NT2/D1 (cell line): ENCODE measurements around the gene CCDC77.

Source experiments
- DNase-seq: peaks from one replicate; pipeline ENCODE4 v3.0.0-alpha.2; 2011; ENCODE audit warnings: low read depth, low spot score
- H3K27me3 ChIP-seq: 2 replicates; pipeline ENCODE4 v1.6.0; 2011; ENCODE audit warnings: mild to moderate bottlenecking; ENCODE audit not compliant: insufficient read length, insufficient read depth
- H3K36me3 ChIP-seq: 2 replicates; pipeline ENCODE4 v1.6.1; 2011; ENCODE audit warnings: mild to moderate bottlenecking, low read length, mixed read lengths; ENCODE audit not compliant: insufficient read depth, insufficient read length
- H3K4me1 ChIP-seq: 2 replicates; pipeline ENCODE4 v1.5.1; 2011; ENCODE audit not compliant: insufficient read depth, insufficient read length
- H3K4me3 ChIP-seq: 2 replicates; pipeline ENCODE4 v1.5.1; 2011; ENCODE audit warnings: low read depth; ENCODE audit not compliant: insufficient read length
- H3K9ac ChIP-seq: 2 replicates; pipeline ENCODE4 v1.6.0; 2011; ENCODE audit warnings: low read depth; ENCODE audit not compliant: insufficient read length
- H3K9me3 ChIP-seq: 2 replicates; pipeline ENCODE4 v1.5.1; 2011; ENCODE audit warnings: mild to moderate bottlenecking, low read length; ENCODE audit not compliant: insufficient read depth
- SUZ12 ChIP-seq: IDR thresholded peaks from 2 replicates; pipeline ENCODE4 v1.6.1; 2011; ENCODE audit not compliant: insufficient read length, insufficient read depth; ENCODE audit errors: extremely low read depth
- YY1 ChIP-seq: IDR thresholded peaks from 2 replicates; pipeline ENCODE4 v1.6.1; 2011; ENCODE audit not compliant: insufficient read length, insufficient read depth
- ZNF274 ChIP-seq: IDR thresholded peaks from 2 replicates; pipeline ENCODE4 v1.6.1; 2011; ENCODE audit warnings: mild to moderate bottlenecking, low read depth, low read length

CCDC77 gene

GRCh38 chr12:462936-463705 lies 61.7 kb downstream of the CCDC77 start:
- peaks cover 12% of the 10 kb centered on the region for H3K4me1 ChIP-seq

GRCh38 chr12:464484-465267 lies 63.2 kb downstream of the CCDC77 start:
- TF ChIP-seq YY1 = no peak
- no peak for TF ChIP-seq ZNF274
- TF ChIP-seq SUZ12 = no peak
- Histone ChIP-seq H3K4me3 (no peak overlapping the region), H3K27me3 (peaks cover 16% of the 10 kb centered on the region), H3K9ac (peak overlapping the region; percentile 44), H3K9me3 (no peaks in the 10 kb centered on the region), H3K4me1 (peaks cover 16% of the 10 kb centered on the region), H3K36me3 (peaks cover 16% of the 10 kb centered on the region)
- DNase-seq = no peak

More at GRCh38 chr12:462936-463705, 61.7 kb downstream of the CCDC77 start:
- DNase-seq = no peak
- Histone ChIP-seq H3K4me3 (no peak overlapping the region), H3K36me3 (peaks cover 16% of the 10 kb centered on the region), H3K9me3 (no peaks in the 10 kb centered on the region), H3K27me3 (peaks cover 31% of the 10 kb centered on the region), H3K9ac (no peak overlapping the region)
- no peak for TF ChIP-seq ZNF274
- TF ChIP-seq YY1 = no peak

GRCh38 chr12:466039-466438 lies 64.6 kb downstream of the CCDC77 start:
- H3K9me3 ChIP-seq = no peaks in the 10 kb centered on the region
- peaks cover 8% of the 10 kb centered on the region for H3K27me3 ChIP-seq
- peaks cover 19% of the 10 kb centered on the region for H3K36me3 ChIP-seq
- no peak for DNase-seq
- H3K4me1 ChIP-seq = peaks cover 18% of the 10 kb centered on the region
- peak overlapping the region; percentile 13 for H3K9ac ChIP-seq
- no peak overlapping the region for H3K4me3 ChIP-seq
- TF ChIP-seq YY1 (no peak), SUZ12 (no peak), ZNF274 (no peak)

GRCh38 chr12:466762-467161 lies 65.3 kb downstream of the CCDC77 start:
- H3K9ac ChIP-seq = no peak overlapping the region
- peaks cover 18% of the 10 kb centered on the region for H3K4me1 ChIP-seq
- no peaks in the 10 kb centered on the region for H3K9me3 ChIP-seq
- peaks cover 15% of the 10 kb centered on the region for H3K36me3 ChIP-seq
- no peak for DNase-seq
- TF ChIP-seq ZNF274 (no peak), SUZ12 (no peak), YY1 (no peak)
- peaks cover 1% of the 10 kb centered on the region for H3K27me3 ChIP-seq
- no peak overlapping the region for H3K4me3 ChIP-seq

GRCh38 chr12:467591-467990 lies 66.1 kb downstream of the CCDC77 start:
- peaks cover 18% of the 10 kb centered on the region for H3K4me1 ChIP-seq
- no peak overlapping the region for H3K9ac ChIP-seq
- H3K27me3 ChIP-seq = no peaks in the 10 kb centered on the region
- H3K4me3 ChIP-seq = no peak overlapping the region
- H3K36me3 ChIP-seq = peaks cover 10% of the 10 kb centered on the region
- TF ChIP-seq SUZ12 (no peak), YY1 (no peak), ZNF274 (no peak)
- no peaks in the 10 kb centered on the region for H3K9me3 ChIP-seq
- no peak for DNase-seq

GRCh38 chr12:468671-469389 lies 67.4 kb downstream of the CCDC77 start:
- Histone ChIP-seq H3K27me3 (no peaks in the 10 kb centered on the region), H3K9ac (no peak overlapping the region), H3K4me3 (no peak overlapping the region), H3K36me3 (peaks cover 3% of the 10 kb centered on the region), H3K4me1 (peaks cover 22% of the 10 kb centered on the region), H3K9me3 (no peaks in the 10 kb centered on the region)
- TF ChIP-seq YY1 (no peak), ZNF274 (no peak), SUZ12 (no peak)
- no peak for DNase-seq
